ENCODE measurements around the gene IL6.
"Not testable (repeated sequence)": the region's sequence is repeated elsewhere in the genome, so short reads cannot be mapped to it uniquely, and the experiment has no call there.

IL6 gene

DNA sequence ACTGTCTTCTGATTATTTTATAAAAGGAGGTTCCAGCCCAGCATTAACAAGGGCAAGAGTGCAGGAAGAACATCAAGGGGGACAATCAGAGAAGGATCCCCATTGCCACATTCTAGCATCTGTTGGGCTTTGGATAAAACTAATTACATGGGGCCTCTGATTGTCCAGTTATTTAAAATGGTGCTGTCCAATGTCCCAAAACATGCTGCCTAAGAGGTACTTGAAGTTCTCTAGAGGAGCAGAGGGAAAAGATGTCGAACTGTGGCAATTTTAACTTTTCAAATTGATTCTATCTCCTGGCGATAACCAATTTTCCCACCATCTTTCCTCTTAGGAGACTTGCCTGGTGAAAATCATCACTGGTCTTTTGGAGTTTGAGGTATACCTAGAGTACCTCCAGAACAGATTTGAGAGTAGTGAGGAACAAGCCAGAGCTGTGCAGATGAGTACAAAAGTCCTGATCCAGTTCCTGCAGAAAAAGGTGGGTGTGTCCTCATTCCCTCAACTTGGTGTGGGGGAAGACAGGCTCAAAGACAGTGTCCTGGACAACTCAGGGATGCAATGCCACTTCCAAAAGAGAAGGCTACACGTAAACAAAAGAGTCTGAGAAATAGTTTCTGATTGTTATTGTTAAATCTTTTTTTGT lies 2.3 kb downstream of the IL6 start:
- DNase-seq = no peak

- DNase-seq = no peak
These were observed 3.2 kb downstream of the IL6 start for GRCh38 chr7:22730066-22730710.

- DNase-seq = peak; percentile 83
These were observed 4.1 kb downstream of the IL6 start for GRCh38 chr7:22730921-22731654.

DNA sequence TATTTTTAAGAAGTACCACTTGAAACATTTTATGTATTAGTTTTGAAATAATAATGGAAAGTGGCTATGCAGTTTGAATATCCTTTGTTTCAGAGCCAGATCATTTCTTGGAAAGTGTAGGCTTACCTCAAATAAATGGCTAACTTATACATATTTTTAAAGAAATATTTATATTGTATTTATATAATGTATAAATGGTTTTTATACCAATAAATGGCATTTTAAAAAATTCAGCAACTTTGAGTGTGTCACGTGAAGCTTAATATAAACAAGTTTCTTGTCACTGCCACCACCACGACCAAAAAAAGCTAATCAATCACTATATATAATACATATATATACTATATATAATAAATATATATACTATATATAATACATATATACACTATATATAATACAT lies 4.8 kb downstream of the IL6 start:
- no peak for DNase-seq

- DNase-seq = no peak
These were observed 5.6 kb downstream of the IL6 start for GRCh38 chr7:22732556-22733126.

- DNase-seq = no peak
These were observed 6.8 kb downstream of the IL6 start for GRCh38 chr7:22733761-22734160.

DNA sequence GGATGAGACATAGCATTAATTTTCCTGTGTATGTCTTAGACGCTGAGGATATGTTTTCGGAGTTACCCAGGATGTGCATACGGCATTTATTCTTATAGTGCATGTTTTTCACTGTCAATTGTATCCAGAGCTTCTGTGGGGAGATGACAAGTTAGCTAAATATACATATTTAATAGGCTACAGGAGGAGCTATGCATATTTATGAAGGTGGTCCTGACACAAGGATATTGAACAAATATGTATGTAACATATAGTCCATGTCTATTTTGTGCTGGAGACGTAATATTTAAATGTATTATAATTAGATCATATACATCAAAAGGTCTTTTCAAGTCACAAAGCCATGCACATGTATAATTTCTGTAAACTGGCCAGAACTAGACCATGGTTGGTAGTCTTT lies 16.0 kb downstream of the IL6 start:
- DNase-seq = no peak

DNA sequence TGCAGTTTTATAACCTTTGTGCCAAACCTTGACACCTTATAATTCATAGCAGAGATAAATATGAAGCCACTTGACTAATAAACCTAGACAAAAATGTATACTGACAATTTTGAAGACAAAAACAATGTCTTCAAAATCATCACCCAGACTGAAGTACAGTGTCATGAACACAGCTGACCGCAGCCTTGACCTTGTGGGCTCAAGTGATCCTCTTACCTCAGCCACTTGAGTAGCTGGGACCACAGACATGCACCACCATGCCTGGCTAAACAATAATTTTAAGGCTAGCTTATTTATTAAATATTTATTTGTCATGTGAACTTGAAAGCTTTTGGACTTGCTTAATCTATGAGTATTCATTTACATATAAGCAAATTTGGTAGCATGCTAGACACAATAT lies 24.3 kb downstream of the IL6 start:
- no peak for DNase-seq

- no peak for DNase-seq
These were observed 30.5 kb downstream of the IL6 start for GRCh38 chr7:22757338-22757994.

- no peak for DNase-seq
These were observed 31.6 kb downstream of the IL6 start for GRCh38 chr7:22758576-22758975.

DNA sequence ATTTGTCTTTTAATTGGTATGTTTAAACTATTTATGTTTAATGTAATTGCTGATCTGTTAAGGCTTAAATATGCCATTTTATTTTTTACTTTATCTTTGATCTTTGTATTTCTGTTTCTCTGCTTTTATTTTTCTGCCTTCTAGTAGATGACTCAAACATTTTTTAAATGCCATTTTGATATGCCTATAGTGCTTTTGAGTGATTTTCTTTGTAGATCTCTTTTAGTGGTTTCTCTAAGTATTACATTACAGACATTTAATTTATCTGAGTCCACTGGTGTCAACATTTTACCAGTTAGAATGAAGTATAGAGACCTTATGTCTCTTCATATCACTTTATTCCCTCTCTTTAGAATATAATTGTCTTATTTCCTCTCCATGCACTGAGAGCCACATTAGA lies 32.7 kb downstream of the IL6 start:
- no peak for DNase-seq

GRCh38 chr7:22762866-22763265 lies 35.9 kb downstream of the IL6 start:
- no peak for DNase-seq

DNA sequence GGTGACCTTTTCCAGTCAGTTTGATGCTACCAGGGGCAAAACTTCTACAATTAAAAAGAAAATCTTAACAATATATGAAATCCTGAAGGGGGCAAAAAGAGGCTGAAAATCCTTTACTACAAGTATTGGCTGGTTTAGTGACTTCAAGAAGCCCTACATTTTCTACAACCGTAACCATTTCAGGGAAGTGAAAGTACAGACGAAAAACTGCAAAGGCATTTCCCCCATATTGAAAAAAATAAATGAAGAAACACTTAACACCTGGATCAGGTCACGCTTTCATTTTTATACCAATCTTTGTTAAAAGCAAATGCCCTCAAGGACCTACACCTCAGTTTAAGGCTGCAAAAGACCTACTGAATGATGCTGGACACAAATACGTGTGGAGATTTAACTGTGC lies 38.6 kb downstream of the IL6 start:
- no peak for DNase-seq

- no peak for DNase-seq
These were observed 44.3 kb downstream of the IL6 start for GRCh38 chr7:22771194-22771871.

DNA sequence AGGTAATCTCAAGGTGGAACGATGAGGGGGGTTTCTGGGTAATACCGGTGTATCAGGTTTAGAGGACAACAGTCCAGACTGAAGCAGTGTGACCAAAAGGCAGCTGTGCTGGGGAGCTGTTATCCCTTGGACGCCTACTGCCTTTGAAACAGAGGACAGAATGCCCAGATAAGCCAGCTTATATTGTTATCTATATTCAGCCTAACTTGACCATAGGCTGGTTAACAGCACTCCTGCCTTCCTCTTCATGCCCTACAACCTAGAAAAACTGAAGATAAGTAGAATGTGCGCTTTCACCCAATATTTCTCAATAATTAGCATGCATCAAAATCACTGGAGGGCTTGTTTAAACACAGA lies 44.9 kb downstream of the IL6 start:
- no peak for DNase-seq

- no peak for DNase-seq
These were observed 45.9 kb downstream of the IL6 start for GRCh38 chr7:22772885-22773284.

DNA sequence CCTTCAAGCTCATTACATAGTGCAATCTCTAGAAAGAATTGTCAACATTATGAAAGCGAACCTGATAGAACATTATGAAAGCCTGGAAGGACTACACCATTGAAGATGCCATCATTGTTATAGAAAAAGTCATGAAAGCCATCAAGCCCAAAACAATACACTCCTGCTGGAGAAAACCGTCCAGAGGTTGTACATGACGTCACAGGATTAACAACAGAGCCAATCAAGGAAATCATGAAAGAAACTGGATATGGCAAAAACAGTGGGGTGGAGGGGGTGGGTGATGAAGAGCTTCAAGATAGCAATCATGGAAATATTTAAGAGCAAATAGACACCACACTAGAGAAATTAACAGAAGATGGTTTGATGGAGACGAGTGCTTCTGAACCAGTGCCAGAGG lies 50.0 kb downstream of the IL6 start:
- DNase-seq = no peak

DNA sequence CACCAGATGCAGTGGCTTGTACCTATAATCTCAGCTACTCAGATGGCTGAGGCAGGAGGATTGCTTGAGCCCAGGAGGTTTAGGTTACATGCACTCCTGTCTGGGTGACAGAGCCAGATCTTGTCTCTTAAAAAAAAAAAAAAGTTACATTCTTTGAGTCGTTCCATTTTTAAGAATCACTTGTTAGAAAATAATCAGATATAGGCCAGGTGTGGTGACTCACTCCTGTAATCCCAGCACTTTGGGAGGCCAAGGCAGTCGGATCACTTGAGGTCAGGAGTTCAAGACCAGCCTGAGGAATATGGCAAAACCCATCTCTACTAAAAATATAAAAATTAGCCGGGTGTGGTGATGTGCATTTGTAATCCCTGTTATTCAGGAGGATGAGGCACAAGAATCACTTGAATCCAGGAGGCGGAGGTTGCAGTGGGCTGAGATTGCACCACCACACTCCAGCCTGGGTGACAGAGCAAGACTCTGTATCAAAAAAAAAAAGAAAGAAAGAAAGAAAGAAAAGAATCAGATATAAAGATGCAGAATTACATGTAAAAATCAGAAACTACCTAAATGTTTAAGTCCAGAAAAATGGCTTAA lies 52.8 kb downstream of the IL6 start:
- not testable (repeated sequence) for DNase-seq

GRCh38 chr7:22781230-22781711 lies 54.3 kb downstream of the IL6 start:
- DNase-seq = no peak

Measured in T1000 (cell line).